Stimulated activated CD4-positive, alpha-beta T cell treated with anti-CD3 and anti-CD28 coated beads, Interleukin-1b, Interleukin-23, amount 100 ng/mL, for 24 hours (primary cell): ENCODE measurements around the gene SAPCD1.
"Not testable (repeated sequence)": the region's sequence is repeated elsewhere in the genome, so short reads cannot be mapped to it uniquely, and the experiment has no call there.

Experiments
- DNase-seq, 4 experiments: peaks; one replicate each; pipeline ENCODE4 v3.0.0-alpha.2; 2020; ENCODE audit warnings: low read depth in 4 of 4, low spot score in 1 of 4

The SAPCD1 gene

GRCh38 chr6:31796993-31797385 is 34.5 kb downstream of the SAPCD1 start:
- no peak for DNase-seq

DNA sequence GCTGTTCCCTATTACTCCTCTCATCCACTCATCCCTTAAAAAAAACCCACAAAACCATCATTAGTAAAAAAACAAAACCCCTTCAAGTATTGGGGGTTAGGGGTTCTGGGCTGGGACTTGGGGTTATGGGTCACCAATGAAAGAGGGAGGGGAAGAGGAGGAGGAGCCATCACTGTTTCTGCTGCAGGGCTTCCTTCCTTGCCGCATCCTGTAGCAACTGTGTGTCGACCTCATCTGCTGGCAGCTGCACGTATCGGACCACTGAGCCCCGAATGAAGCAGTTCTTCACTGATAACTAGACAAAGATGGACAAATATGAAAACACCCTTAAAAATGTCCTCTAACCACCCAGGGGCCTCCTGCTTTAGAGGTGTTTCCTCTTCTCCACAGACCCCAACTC is 35.1 kb downstream of the SAPCD1 start:
- DNase-seq, result no peak

DNA sequence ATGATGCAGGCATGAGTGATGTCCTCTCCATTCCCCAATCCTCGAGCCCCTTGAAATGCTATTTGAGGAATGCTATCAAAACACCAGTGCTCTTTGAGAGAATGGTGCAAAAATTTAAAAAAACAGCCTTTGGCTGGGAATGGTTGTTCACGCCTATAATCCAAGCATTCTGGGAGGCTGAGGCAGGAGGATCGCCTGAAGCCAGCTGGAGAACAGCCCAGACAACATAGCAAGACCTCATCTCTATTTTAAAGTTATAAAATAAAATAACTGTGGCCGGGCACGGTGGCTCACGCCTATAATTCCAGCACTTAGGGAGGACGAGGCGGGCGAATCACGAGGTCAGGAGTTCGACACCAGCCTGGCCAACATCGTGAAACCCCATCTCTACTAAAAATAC is 37.3 kb downstream of the SAPCD1 start:
- DNase-seq, result no peak

GRCh38 chr6:31801031-31801927 is 38.8 kb downstream of the SAPCD1 start:
- not testable (repeated sequence) for DNase-seq

- no peak for DNase-seq
Observed at GRCh38 chr6:31805939-31806469, 43.5 kb downstream of the SAPCD1 start.

- DNase-seq, result peak; percentile 92 to 97 (median 94)
Observed at GRCh38 chr6:31806470-31807272, 44.2 kb downstream of the SAPCD1 start, which contains the start of gene LSM2. Gene LSM2, minus strand, starts transcription at chr6:31806966. Its CDS starts 209 bp downstream, at chr6:31806757.

DNA sequence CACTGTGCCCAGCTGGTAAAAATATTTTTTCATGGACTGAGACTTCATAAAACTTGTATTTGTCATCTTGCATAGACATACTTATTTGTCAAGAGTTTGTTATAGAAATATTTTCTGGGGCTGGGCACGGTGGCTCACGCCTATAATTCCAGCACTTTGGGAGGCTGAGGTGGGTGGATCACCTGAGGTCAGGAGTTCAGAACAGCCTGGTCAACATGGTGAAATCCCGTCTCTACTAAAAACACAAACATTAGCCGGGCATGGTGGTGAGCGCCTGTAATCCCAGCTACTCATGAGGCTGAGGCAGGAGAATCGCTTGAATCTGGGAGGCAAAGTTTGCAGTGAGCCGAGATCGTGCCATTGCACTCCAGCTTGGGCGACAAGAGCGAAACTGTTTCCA is 46.1 kb downstream of the SAPCD1 start:
- DNase-seq, result not testable (repeated sequence)

DNA sequence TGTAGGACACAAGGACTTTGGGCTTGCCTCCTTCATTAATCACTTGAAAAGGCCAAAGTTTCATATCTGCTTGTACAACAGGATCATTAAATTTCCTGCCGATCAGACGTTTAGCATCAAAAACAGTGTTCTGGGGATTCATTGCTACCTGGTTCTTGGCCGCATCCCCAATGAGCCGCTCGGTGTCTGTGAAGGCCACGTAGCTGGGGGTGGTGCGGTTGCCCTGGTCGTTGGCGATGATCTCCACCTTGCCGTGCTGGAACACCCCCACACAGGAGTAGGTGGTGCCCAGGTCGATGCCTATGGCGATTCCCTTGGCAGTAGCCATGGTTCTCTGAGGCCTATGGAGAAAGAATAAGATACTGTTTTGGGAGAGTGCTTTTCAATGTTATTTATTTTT is 49.2 kb downstream of the SAPCD1 start:
- DNase-seq, result no peak

GRCh38 chr6:31813465-31813849 is 51.0 kb downstream of the SAPCD1 start:
- no peak for DNase-seq
